Spleen (tissue), 7 donors: ENCODE data around the gene SPNS2.

Experiments used
- POLR2A ChIP-seq, 3 donors: fragments of 450-650 bp; IDR thresholded peaks; one replicate each; pipeline ENCODE4 v1.5.1; 2017; ENCODE audit warnings: antibody characterized with exemption in 3 of 3, mild to moderate bottlenecking in 1 of 3
- TF ChIP-seq, protein P1 (sequence below), 11 experiments: fragments of 200-600 bp in 7 of 11; fragments of 450-650 bp in 4 of 11; sonication (generic) in 4 of 11; IDR thresholded peaks in 8 of 11; conservative IDR thresholded peaks in 3 of 11; 1 replicate in 7 of 11; 2 replicates in 4 of 11; pipeline versions ENCODE4 v1.4.0 to v1.8.0; 2016 to 2021; ENCODE audit warnings: antibody characterized with exemption in 11 of 11, inconsistent platforms in 4 of 11, mild to moderate bottlenecking in 1 of 11
- donor health status: DM: no; HTN: no; CAD: no; lungs with moderate emphysema.
- donor health status: DM: no; HTN: no; CAD: no.
- donor health status: DM: no; HTN: no; CAD: no.

DNA sequence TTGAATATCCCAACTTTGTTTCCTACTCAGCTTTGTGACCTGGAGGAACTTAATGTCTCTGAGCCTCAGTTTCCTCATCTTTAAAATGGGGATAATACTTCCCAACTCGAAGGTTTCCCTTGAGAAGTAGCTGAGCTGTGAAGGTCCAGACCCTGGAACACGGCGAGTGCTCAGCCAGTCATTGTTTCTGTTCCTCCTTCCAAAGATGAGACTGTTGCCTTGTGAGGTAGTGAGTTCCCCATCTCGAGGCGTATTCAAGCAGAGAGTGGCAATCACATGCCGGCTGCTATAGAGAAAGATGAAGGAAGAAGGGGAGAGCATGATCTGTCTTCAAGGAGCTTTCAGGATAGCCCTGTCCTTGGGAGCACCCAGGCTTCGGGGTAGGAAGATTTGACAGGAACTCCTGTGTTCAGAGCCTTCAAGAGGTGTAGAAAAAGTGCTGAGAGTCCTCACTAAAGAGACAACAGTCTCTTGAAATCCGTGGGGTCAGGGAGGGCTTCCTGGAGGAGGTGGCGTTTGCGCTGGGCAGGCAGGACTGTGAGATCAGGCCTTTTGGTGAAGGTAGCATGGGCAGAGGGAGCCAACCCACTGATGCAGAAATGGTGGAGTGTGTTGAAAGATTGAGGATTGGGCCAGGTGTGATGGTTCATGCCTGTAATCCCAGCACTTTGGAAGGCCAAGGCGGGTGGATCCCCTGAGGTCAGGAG lies 27.2 kb downstream of the SPNS2 start:
- TF ChIP-seq, protein P1, sequence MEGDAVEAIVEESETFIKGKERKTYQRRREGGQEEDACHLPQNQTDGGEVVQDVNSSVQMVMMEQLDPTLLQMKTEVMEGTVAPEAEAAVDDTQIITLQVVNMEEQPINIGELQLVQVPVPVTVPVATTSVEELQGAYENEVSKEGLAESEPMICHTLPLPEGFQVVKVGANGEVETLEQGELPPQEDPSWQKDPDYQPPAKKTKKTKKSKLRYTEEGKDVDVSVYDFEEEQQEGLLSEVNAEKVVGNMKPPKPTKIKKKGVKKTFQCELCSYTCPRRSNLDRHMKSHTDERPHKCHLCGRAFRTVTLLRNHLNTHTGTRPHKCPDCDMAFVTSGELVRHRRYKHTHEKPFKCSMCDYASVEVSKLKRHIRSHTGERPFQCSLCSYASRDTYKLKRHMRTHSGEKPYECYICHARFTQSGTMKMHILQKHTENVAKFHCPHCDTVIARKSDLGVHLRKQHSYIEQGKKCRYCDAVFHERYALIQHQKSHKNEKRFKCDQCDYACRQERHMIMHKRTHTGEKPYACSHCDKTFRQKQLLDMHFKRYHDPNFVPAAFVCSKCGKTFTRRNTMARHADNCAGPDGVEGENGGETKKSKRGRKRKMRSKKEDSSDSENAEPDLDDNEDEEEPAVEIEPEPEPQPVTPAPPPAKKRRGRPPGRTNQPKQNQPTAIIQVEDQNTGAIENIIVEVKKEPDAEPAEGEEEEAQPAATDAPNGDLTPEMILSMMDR (IDR thresholded peaks at IDR 0.05 in 8 of 11, conservative IDR thresholded peaks at IDR 0.05 in 3 of 11) = no peak
- TF ChIP-seq POLR2A (IDR thresholded peaks at IDR 0.05) = no peak
